ENCODE results near the gene ROR1. TPM values are rescaled to one million over a fixed set of nuclear protein-coding genes. Genes with fewer than 3 reads are reported as not detected.

ROR1 gene
- total RNA-seq, 1 donor from 2014 or later: 81.4 TPM

DNA sequence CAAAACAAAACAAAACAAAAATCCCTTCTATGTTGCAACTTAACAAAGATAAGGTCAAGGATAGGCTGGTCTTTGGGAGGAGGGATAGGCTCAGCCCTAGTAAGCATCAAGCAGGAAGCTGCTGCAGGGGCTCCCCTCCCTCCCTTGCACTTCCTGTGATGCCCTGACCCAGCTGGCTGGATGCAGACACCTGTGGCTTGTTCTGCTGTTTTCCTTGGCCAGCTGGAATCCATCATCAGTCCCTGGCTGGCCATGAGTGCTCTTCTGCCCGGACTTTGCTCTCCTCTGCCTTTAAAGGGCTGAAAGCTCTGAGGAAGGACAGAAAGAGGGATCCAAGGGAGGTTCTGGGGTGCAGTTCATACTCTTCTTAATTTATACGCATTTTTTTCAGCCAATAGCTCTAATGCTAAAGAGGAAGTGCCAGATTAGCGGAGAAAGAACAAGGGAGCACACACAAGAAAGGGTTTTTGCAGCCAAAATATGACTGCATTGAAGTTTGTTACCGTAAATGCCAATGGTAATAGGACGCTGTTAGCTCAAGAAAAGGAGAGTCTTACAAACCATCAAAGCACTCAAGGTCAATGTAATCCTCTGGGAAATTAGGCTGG is 409.7 kb downstream of the ROR1 start:
- peaks cover 31% of the 10 kb centered on the region for H3K4me1 Mint-ChIP-seq
- peak overlapping the region; percentile 74 for H3K27ac Mint-ChIP-seq
- H3K36me3 Mint-ChIP-seq: peaks cover 12% of the 10 kb centered on the region
- TF ChIP-seq, protein P1, sequence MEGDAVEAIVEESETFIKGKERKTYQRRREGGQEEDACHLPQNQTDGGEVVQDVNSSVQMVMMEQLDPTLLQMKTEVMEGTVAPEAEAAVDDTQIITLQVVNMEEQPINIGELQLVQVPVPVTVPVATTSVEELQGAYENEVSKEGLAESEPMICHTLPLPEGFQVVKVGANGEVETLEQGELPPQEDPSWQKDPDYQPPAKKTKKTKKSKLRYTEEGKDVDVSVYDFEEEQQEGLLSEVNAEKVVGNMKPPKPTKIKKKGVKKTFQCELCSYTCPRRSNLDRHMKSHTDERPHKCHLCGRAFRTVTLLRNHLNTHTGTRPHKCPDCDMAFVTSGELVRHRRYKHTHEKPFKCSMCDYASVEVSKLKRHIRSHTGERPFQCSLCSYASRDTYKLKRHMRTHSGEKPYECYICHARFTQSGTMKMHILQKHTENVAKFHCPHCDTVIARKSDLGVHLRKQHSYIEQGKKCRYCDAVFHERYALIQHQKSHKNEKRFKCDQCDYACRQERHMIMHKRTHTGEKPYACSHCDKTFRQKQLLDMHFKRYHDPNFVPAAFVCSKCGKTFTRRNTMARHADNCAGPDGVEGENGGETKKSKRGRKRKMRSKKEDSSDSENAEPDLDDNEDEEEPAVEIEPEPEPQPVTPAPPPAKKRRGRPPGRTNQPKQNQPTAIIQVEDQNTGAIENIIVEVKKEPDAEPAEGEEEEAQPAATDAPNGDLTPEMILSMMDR (IDR thresholded peaks at IDR 0.05; ENCODE audit: unreplicated experiment): no peak
- H3K9me3 Mint-ChIP-seq: no peaks in the 10 kb centered on the region
- DNase-seq (ENCODE audit: low spot score in 2 of 2, unreplicated experiment in 2 of 2): no peak
- no peaks in the 10 kb centered on the region for H3K27me3 Mint-ChIP-seq (ENCODE audit: low read depth)
- H3K4me3 Mint-ChIP-seq: no peak overlapping the region

DNA sequence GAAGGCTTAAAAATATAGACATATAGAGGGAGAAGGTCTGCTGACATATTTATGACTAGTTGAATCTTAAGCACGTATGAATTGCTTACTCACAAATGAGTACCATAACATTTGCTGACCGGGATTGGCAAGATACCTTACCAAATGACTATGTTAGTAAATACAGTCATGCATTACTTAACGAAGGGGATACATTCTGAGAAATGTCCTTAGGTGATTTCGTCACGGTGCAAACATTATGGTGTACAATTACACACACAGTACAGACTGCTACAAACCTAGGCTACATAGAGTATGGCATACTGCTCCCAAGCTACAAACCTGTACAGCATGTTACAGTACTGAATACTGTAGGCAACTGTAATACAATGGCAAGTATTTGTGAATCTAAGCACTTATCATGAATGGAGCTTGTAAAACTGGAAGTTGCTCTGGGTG is 410.2 kb downstream of the ROR1 start:
- Mint-ChIP-seq H3K9me3 (no peaks in the 10 kb centered on the region), H3K4me3 (no peak overlapping the region), H3K36me3 (peaks cover 8% of the 10 kb centered on the region), H3K4me1 (peaks cover 31% of the 10 kb centered on the region), H3K27ac (peak overlapping the region; percentile 74), H3K27me3 (ENCODE audit: low read depth) (no peaks in the 10 kb centered on the region)
- DNase-seq (ENCODE audit: low spot score in 2 of 2, unreplicated experiment in 2 of 2): no peak
- TF ChIP-seq, protein P1 (IDR thresholded peaks at IDR 0.05; ENCODE audit: unreplicated experiment): no peak

DNA sequence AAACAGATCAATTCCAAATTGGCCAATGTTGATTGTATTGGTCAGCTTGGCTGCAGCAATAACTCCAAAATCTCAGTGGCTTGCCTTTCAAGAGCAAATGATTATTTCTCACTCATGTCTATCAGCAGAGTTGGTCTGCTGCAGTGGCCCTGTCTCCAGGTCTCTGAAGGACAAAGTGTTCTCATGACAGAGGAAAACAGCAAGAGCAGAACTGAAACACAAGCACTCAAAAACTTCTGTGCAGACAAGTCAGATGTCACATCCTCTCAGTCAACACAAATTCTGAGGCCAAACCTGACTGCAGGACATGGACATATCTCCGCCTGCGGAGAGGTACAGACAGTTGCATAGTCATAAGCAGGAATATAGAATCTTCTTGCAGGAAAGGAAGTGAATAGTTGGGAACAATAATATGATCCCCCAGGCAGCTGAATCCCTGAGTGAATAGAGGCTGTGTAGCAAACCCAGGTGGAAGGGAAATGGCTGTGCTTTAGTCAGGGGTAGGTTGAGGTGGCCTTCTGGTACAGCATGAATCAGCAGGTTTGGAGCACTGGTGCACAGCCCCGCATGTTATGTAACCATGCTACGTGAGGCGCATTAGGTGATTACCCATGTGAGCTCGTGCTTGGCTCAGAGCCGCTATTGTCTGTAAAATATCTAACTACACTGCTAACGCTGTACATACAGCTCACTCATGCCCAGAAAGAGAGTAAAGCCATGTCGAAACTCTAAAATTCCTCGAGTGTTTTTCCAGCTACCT is 412.5 kb downstream of the ROR1 start:
- no peaks in the 10 kb centered on the region for H3K9me3 Mint-ChIP-seq
- peaks cover 3% of the 10 kb centered on the region for H3K36me3 Mint-ChIP-seq
- H3K4me1 Mint-ChIP-seq: peaks cover 22% of the 10 kb centered on the region
- no peaks in the 10 kb centered on the region for H3K27me3 Mint-ChIP-seq (ENCODE audit: low read depth)
- H3K4me3 Mint-ChIP-seq: no peak overlapping the region
- no peak overlapping the region for H3K27ac Mint-ChIP-seq
- no peak for DNase-seq (ENCODE audit: low spot score in 2 of 2, unreplicated experiment in 2 of 2)
- TF ChIP-seq, protein P1 (IDR thresholded peaks at IDR 0.05; ENCODE audit: unreplicated experiment): no peak

DNA sequence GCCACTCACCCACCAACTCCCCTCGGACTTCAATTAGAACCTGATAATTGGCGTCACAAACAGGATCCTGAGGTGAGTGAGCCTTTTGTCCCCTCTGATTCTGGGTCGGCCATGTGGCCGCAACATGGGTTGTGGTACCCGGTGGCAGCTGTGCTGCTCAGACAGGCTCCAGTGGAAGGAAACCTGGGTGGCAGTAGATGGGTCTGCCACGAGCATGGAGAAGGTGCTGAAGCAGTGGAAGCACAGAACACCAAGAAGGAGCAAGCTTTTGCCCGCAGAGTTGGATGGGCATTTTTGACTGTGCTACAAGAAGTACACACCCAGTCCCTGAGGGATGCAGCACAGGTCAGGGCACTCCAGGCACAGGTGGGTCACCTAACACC is 413.1 kb downstream of the ROR1 start:
- peaks cover 3% of the 10 kb centered on the region for H3K36me3 Mint-ChIP-seq
- no peaks in the 10 kb centered on the region for H3K27me3 Mint-ChIP-seq (ENCODE audit: low read depth)
- H3K9me3 Mint-ChIP-seq: no peaks in the 10 kb centered on the region
- H3K4me3 Mint-ChIP-seq: no peak overlapping the region
- DNase-seq (ENCODE audit: low spot score in 2 of 2, unreplicated experiment in 2 of 2): no peak
- peaks cover 20% of the 10 kb centered on the region for H3K4me1 Mint-ChIP-seq
- TF ChIP-seq, protein P1 (IDR thresholded peaks at IDR 0.05; ENCODE audit: unreplicated experiment): no peak
- no peak overlapping the region for H3K27ac Mint-ChIP-seq

DNA sequence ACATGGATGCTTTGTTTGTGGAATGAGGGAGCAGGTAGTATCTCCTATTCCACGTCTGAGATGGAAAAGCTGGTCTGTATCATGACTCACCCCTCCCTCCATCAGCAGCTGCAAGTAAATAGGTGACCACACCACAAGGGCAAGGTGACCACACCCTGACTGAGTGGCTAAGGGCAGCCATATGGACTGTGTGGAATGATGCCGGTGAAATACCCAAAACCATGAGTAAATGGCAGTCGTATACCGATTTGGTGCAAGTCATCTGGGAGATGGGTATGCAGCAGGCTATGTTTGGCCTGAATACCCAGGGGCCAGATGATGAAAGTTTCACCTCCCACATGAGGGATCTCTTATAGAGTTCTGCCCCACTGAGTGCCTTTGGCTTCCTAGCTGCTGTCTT is 413.8 kb downstream of the ROR1 start:
- H3K36me3 Mint-ChIP-seq: peaks cover 1% of the 10 kb centered on the region
- DNase-seq (ENCODE audit: low spot score in 2 of 2, unreplicated experiment in 2 of 2): no peak
- H3K4me1 Mint-ChIP-seq: peaks cover 16% of the 10 kb centered on the region
- H3K27me3 Mint-ChIP-seq (ENCODE audit: low read depth): no peaks in the 10 kb centered on the region
- TF ChIP-seq, protein P1 (IDR thresholded peaks at IDR 0.05; ENCODE audit: unreplicated experiment): no peak
- no peak overlapping the region for H3K4me3 Mint-ChIP-seq
- no peaks in the 10 kb centered on the region for H3K9me3 Mint-ChIP-seq
- H3K27ac Mint-ChIP-seq: no peak overlapping the region

All from mesothelial cell of epicardium (in vitro differentiated cells).